Glomerular endothelial cell (primary cell): ENCODE data around the gene KIF16B. TPM values are rescaled to one million over a fixed set of nuclear protein-coding genes. Genes with fewer than 3 reads are reported as not detected.

ENCODE experiments used
- DNase-seq: peaks from one replicate; pipeline ENCODE4 v3.0.0-alpha.2; 2011; ENCODE audit warnings: low read depth, low spot score; ENCODE audit errors: extremely low read depth
- total RNA-seq: library from RNA; depleted of rRNA; stranded (reverse); fragments of >200 nt; gene quantifications from 2 replicates; pipeline ENCODE4 v1.2.3, GENCODE V29; 2015

KIF16B gene
- total RNA-seq, 1 donor from 2014 or later: 8.2 TPM

GRCh38 chr20:16308754-16309153 lies 264.5 kb downstream of the KIF16B start:
- DNase-seq: no peak

DNA sequence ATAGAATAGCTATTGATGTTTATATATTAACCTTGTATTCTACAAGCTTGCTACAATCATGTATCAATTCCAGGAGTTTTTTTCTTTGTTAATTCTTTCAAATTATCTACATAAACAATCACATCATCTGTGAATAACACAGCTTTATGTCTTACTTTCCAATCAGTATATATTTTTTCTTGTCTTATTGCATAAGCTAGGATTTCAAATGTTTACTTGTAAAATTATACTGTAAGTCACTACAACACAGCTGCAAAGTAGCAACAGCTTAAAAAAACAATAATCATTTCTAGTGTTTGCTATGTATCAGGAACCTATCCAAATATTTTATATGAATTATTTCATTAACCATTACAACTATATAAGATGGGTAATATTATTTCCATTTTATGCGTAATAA lies 270.4 kb downstream of the KIF16B start:
- no peak for DNase-seq

DNA sequence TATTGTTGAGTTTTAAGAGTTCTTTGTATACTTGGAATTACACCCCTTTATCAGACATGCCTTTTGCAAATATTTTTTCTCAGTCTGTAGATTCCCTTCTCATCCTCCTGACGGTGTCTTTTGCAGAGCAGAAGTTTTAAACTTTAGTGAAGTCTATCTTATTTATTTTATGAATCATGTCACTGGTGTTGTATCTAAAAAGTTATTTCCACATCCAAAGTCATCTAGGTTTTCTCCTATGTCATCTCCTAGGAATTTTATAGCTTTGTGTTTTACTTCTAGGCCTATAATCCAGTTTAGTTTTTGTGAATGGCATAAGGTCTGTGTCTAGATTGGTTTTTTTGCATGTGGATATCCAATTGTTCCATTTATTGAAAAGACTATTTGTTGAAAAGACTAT lies 271.3 kb downstream of the KIF16B start:
- no peak for DNase-seq

DNA sequence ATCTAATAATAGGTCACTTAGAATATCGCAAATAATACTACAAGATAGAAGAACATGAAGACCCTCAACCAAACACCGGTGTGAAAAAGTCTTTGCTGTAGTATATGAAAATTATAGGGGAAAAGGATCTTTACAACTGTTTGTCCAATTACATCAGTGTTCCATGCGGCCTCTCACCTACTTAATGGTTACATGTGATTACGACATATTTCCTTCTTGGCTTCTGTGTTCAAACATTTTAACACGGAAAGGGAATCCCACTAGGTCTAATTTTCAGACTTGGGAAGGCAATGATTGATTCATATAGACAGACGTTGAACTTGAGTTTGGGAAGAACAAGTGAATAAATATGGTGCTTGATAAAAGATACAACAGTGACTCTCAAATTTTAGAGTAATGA lies 273.4 kb downstream of the KIF16B start:
- no peak for DNase-seq

DNA sequence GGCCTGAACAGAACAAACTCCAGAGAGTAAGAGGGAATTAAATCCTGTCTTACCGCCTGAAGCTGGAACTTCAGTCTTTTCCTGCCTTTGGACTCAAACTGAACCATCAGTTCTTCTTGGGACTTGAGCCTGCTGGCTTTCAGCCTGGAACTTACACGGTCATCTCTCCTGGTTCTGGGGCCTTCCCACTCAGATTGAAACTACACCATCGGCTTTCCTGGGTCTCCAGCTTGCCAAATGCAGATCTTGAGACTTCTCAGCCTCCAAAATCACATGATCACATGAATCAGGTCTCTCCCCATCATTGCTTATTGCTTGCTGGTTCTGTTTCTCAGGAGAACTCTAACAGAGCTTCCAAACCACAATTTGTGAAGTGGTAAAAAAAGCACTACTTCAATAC lies 276.3 kb downstream of the KIF16B start:
- DNase-seq: no peak

GRCh38 chr20:16295534-16295933 lies 277.7 kb downstream of the KIF16B start:
- DNase-seq: no peak

- DNase-seq: no peak
These were observed 279.7 kb downstream of the KIF16B start for GRCh38 chr20:16293590-16293989.

DNA sequence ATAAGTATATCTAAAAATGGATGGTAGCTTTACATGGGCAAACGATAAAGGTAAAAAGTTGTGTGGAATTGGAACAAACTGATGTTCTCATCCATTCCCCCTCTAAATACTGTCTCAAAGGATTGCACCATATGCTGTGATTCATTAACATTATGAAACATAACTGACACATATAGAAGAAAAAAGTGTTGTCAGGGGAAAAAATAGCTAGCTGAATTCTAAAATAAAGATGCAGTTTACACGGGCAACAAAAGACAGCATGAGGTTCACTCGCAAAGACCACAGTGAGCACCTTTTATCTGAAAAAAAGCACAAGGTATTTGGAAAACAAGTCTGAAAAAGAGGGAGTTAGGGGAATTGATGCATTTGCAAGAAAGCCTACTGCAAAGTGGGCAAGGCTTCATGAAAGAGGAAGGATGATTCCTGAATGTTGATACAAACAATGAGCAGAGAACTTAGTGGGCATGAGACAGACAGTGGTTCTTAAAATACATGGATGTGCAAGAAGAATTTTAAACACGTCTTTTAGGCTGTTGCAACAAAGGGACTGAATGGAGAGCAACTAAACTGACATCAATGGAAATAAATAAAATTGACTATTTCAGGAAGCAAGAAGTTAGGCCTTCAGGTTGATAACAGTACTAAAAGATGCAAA lies 280.9 kb downstream of the KIF16B start:
- no peak for DNase-seq

GRCh38 chr20:16290358-16290757 lies 282.9 kb downstream of the KIF16B start:
- DNase-seq: no peak

DNA sequence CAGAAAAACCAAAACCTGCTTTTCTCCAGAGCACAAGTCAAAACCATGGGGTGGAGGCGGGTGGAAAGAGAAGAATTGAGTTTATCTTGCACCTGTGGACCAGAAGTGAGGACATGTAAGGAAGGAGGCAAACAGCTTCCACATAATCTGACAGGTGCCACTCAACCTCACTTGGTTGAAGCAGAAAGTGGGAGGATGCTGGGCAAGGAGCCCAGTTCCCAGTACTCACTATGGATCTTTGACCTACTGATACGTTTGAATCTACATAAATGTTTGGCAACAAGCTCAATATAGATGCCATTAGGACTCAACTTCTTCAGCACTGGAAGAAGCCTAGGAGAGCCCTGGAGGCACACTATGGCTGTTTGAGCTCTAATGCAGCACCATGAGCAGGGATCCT lies 285.5 kb downstream of the KIF16B start:
- no peak for DNase-seq

GRCh38 chr20:16286601-16287000 lies 286.6 kb downstream of the KIF16B start:
- no peak for DNase-seq

DNA sequence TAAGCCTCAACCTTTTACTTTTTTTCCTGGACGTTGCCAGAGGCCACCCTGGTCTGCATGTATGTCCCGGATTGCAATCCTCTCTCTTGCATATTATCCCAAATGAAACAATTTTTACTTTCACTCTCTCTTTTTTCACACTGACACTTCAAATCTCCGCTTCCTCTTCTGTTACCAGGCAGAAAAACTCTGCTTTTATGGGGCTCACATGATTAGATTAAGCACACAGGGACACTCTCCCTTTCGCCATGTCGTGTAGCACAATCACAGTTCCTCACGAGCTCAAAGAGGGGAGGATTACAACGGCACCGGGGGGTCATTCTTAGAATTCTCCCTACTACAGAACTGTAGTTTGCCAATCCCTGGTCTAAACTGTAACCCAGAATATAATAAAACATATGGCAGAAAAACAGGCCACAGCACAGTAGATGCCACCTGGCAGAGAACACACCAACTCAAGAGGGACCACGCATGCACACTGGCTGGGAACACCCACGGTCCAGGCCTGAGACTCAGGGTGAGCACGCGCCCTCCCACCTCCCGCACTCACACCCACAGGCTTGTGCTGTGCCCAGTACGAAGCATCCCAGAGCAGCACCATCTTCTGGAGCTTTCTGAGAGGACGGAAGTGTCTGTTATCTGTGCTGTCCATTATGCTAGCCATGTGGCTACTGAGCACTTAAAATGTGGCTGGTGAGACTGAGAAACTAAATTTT lies 288.7 kb downstream of the KIF16B start:
- DNase-seq: no peak

GRCh38 chr20:16283978-16284377 lies 289.3 kb downstream of the KIF16B start:
- no peak for DNase-seq

GRCh38 chr20:16283307-16283706 lies 289.9 kb downstream of the KIF16B start:
- no peak for DNase-seq

DNA sequence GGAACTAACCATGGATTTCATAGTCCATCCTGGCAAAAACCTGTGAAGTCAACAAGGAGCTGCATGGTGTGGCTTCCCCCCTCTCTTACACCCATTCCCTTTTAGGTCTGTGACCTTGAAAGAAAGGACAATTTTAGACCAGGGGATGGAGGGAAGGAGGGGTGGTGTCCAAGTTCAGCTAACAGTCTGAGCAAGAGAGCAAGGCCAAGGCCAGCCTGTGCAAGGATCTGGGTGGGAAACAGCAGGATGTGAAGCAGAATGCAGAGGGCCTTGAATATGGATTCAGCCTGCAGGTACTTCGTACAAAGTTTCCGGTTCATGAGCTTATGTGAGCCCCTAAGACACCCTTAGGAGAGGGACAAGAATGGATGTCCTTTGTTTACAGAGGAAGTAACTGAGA lies 293.0 kb downstream of the KIF16B start:
- DNase-seq: no peak

GRCh38 chr20:16279320-16279719 lies 293.9 kb downstream of the KIF16B start:
- DNase-seq: no peak

DNA sequence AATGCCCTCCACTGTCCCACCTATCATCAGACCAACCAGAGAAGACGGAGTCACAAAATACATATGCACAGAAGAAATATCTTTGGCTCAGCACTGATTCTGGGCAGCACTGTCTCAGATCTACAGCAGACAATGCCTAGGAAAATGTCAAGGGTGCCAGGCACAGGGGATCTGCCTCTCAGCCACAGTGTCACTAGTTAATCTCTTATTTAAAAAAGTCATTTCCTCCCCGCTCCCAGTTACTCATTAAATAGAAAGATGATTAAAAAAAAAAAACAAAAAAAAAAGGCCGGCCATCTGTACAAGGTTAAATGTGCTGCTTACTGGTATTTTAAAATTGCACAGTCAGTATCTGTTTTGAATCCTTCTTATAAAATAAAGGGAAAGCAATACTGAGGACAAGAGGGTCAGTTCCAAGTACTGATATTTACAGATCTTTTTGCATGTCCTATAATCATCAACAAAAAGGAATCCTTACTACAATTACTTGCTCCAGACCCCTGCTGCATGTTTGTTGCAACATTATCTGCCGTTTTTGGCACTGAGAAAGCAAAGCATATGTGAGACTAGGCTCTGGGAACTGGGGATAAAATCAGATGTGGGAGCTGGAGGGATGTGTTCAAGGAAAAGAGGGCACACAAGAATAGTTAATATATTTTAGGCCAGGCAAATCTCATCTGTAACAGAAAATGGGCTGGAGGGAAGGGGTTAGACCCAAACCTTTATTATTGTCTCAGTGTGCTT lies 299.3 kb downstream of the KIF16B start:
- DNase-seq: no peak

DNA sequence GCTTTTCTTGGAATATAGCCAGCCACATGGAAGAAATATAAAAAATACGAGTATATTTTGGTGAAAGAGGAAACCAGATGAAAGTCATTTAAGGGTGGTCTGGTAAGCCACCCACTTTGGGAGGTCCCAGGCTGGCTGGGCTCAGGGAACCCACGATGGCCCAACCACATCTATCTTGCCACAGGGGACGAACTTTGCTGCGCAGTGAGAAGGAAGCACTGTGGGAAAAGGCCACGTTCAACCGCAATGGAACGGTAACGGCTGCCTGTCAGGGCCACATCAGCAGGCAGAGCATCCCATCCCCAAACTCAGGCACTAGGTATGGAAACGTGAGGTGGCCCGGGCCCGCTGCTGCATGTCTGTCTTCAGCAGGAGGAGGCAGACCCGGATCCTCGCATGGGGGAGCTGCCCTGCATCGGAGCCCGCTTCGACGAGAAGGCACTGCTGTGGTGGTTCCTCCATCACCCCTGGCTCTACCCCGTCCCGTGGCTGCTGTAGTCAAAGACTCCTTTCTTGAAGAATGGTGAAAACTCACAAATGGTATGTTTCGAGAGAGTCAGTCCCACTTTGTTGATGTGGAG lies 300.4 kb downstream of the KIF16B start:
- no peak for DNase-seq

GRCh38 chr20:16271450-16271849 lies 301.8 kb downstream of the KIF16B start:
- DNase-seq: no peak

DNA sequence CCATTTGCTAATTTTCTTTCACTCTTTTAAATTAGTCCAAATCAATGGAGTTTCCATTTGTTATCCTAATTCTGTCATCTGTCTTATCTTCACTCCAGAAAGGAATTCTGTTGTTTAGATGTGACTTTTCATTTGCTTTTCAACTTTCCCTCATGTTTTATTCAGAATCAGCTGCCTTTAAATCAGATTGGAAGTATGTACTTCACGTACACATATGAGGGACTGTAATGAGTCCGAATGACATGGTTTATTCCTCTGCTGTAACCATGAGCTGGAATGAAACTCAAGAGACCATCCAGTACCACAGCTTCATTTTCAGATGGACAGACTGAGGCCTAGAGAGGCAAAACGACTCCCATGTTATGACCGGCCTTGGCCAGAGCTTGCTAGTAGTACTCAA lies 302.3 kb downstream of the KIF16B start:
- no peak for DNase-seq

- no peak for DNase-seq
These were observed 302.8 kb downstream of the KIF16B start for GRCh38 chr20:16270314-16270931.
